Astrocyte (in vitro differentiated cells and primary cell): ENCODE measurements around the gene UBE2Q1. TPM values are rescaled to one million over a fixed set of nuclear protein-coding genes. Genes with fewer than 3 reads are reported as not detected.
A peak's percentile ranks its signal among the peaks of the same experiment; 100 is the strongest.
"Not testable (repeated sequence)": the region's sequence is repeated elsewhere in the genome, so short reads cannot be mapped to it uniquely, and the experiment has no call there.

ENCODE experiments used
- DNase-seq: peaks from one replicate; pipeline ENCODE4 v3.0.0-alpha.2; 2010; ENCODE audit warnings: low read depth
- FAIRE-seq: peaks from 2 replicates; lab custom pipeline; 2011; peaks lifted over from hg19 to GRCh38; lab: Jason Lieb, UNC
- H2AFZ ChIP-seq: 2 replicates; pipeline ENCODE4 v1.6.0; 2012; ENCODE audit warnings: low read depth, low read length, inconsistent platforms
- H3K27ac ChIP-seq: 2 replicates; pipeline ENCODE4 v1.5.1; 2011; ENCODE audit warnings: low read depth, low read length, inconsistent platforms
- H3K27me3 ChIP-seq: 2 replicates; pipeline ENCODE4 v1.6.0; 2011; ENCODE audit warnings: low read length, inconsistent platforms; ENCODE audit not compliant: insufficient read depth
- H3K36me3 ChIP-seq: 2 replicates; pipeline ENCODE4 v1.5.1; 2011; ENCODE audit warnings: low read length, inconsistent platforms; ENCODE audit not compliant: insufficient read depth
- H3K4me1 ChIP-seq: 2 replicates; pipeline ENCODE4 v1.5.1; 2011; ENCODE audit warnings: low read length, inconsistent platforms; ENCODE audit not compliant: insufficient read depth
- H3K4me2 ChIP-seq: 2 replicates; pipeline ENCODE4 v1.6.0; 2012; ENCODE audit warnings: low read length, inconsistent platforms
- H3K4me3 ChIP-seq: 2 replicates; pipeline ENCODE4 v1.5.1; 2011; ENCODE audit warnings: low read depth, mild to moderate bottlenecking, low read length, inconsistent platforms; ENCODE audit not compliant: insufficient read depth
- H3K79me2 ChIP-seq: 2 replicates; pipeline ENCODE4 v1.6.0; 2012; ENCODE audit warnings: mild to moderate bottlenecking, low read length, inconsistent platforms; ENCODE audit not compliant: insufficient read depth
- H3K9ac ChIP-seq: 2 replicates; pipeline ENCODE4 v1.6.0; 2012; ENCODE audit warnings: mild to moderate bottlenecking, low read length, inconsistent platforms
- H3K9me3 ChIP-seq: 2 replicates; pipeline ENCODE4 v1.5.1; 2012; ENCODE audit warnings: low read depth, mild to moderate bottlenecking, low read length, inconsistent platforms; ENCODE audit not compliant: insufficient read depth
- H4K20me1 ChIP-seq: 2 replicates; pipeline ENCODE4 v1.6.0; 2012; ENCODE audit warnings: low read length, inconsistent platforms; ENCODE audit not compliant: insufficient read depth
- H3K27ac Mint-ChIP-seq: one replicate; pipeline ENCODE4 v1.8.0; 2021; ENCODE audit warnings: mild to moderate bottlenecking, mixed read lengths; ENCODE audit not compliant: unreplicated experiment
- H3K27me3 Mint-ChIP-seq: one replicate; pipeline ENCODE4 v1.8.0; 2021; ENCODE audit warnings: low read depth, mixed read lengths; ENCODE audit not compliant: unreplicated experiment
- H3K36me3 Mint-ChIP-seq: one replicate; pipeline ENCODE4 v1.8.0; 2021; ENCODE audit warnings: low read depth, mixed read lengths; ENCODE audit not compliant: unreplicated experiment
- H3K4me1 Mint-ChIP-seq: one replicate; pipeline ENCODE4 v1.8.0; 2021; ENCODE audit warnings: low read depth, mixed read lengths; ENCODE audit not compliant: unreplicated experiment
- H3K4me3 Mint-ChIP-seq: one replicate; pipeline ENCODE4 v1.8.0; 2021; ENCODE audit warnings: mild to moderate bottlenecking, moderate library complexity, mixed read lengths; ENCODE audit not compliant: unreplicated experiment
- H3K9me3 Mint-ChIP-seq: one replicate; pipeline ENCODE4 v1.8.0; 2021; ENCODE audit warnings: mild to moderate bottlenecking, mixed read lengths; ENCODE audit not compliant: unreplicated experiment
- EZH2 ChIP-seq: IDR thresholded peaks from 2 replicates; pipeline ENCODE4 v1.6.1; 2012; ENCODE audit warnings: mild to moderate bottlenecking, low read length, inconsistent platforms; ENCODE audit not compliant: insufficient read depth
- total RNA-seq: library from RNA; stranded (reverse); gene quantifications from 2 replicates; pipeline ENCODE4 v1.2.1, GENCODE V29; 2021
- TF ChIP-seq, protein P1 (sequence below): IDR thresholded peaks from 2 replicates; pipeline ENCODE4 v1.5.1; 2011; ENCODE audit warnings: low read depth, mild to moderate bottlenecking, inconsistent platforms, low read length, moderate library complexity; ENCODE audit not compliant: insufficient read depth

UBE2Q1 gene
- total RNA-seq, 1 donor from 2014 or later = 85.4 TPM

DNA sequence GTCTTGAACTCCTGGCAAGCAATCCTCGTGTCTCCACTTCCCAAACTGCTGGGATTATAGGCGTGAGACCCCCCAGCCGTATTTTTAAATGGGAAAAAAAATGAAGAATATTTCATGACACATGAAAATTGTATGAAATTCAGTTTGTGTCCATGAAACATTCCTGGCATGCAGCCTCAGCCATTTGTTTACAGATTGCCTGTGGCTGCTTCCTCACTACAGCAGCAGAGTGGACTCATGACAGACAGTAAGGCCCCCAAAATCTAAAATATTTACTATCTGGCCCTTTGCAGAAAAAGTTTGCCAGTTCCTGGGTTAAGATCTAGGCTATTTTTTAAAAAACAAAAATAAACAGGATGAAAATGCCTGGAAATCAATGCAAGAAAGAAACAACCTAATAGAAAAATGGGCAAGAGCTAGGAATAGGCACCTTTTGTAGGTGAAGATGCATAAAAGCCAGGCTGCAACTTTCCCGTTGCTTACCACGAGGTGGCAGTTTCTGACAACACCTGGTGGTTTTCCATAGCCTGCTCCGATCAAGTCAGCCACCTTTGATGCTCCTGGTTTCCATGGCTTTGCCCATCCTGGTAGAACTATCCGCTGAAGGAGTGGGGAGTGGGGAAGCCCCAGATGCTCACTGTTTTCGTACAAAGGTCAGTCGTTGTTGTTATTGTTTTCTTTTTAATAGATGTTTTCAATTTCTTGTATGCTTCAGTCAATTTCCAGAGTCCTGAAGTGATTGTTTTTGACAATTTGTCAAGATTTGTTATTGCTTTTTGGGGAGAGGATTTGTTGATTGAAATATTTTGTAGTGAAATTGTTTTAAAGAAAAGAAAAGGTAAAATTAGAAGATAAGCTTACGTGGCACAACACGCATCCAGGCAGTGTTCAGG lies 24.3 kb downstream of the UBE2Q1 start:
- peaks cover 32% of the 10 kb centered on the region for H3K27me3 Mint-ChIP-seq
- no peaks in the 10 kb centered on the region for H3K36me3 Mint-ChIP-seq
- no peak overlapping the region for H3K27ac Mint-ChIP-seq
- Histone ChIP-seq H2AFZ (no peak overlapping the region), H3K4me3 (no peak overlapping the region), H3K27ac (no peak overlapping the region), H3K9me3 (no peaks in the 10 kb centered on the region), H4K20me1 (no peaks in the 10 kb centered on the region), H3K9ac (no peak overlapping the region), H3K4me2 (no peak overlapping the region), H3K27me3 (peaks cover 26% of the 10 kb centered on the region), H3K79me2 (no peaks in the 10 kb centered on the region), H3K36me3 (no peaks in the 10 kb centered on the region), H3K4me1 (no peaks in the 10 kb centered on the region)
- FAIRE-seq = no peak
- no peaks in the 10 kb centered on the region for H3K4me1 Mint-ChIP-seq
- no peak for DNase-seq
- TF ChIP-seq EZH2 = no peak
- TF ChIP-seq, protein P1, sequence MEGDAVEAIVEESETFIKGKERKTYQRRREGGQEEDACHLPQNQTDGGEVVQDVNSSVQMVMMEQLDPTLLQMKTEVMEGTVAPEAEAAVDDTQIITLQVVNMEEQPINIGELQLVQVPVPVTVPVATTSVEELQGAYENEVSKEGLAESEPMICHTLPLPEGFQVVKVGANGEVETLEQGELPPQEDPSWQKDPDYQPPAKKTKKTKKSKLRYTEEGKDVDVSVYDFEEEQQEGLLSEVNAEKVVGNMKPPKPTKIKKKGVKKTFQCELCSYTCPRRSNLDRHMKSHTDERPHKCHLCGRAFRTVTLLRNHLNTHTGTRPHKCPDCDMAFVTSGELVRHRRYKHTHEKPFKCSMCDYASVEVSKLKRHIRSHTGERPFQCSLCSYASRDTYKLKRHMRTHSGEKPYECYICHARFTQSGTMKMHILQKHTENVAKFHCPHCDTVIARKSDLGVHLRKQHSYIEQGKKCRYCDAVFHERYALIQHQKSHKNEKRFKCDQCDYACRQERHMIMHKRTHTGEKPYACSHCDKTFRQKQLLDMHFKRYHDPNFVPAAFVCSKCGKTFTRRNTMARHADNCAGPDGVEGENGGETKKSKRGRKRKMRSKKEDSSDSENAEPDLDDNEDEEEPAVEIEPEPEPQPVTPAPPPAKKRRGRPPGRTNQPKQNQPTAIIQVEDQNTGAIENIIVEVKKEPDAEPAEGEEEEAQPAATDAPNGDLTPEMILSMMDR = peak; percentile 32
- peaks cover 12% of the 10 kb centered on the region for H3K9me3 Mint-ChIP-seq
- H3K4me3 Mint-ChIP-seq = no peak overlapping the region

DNA sequence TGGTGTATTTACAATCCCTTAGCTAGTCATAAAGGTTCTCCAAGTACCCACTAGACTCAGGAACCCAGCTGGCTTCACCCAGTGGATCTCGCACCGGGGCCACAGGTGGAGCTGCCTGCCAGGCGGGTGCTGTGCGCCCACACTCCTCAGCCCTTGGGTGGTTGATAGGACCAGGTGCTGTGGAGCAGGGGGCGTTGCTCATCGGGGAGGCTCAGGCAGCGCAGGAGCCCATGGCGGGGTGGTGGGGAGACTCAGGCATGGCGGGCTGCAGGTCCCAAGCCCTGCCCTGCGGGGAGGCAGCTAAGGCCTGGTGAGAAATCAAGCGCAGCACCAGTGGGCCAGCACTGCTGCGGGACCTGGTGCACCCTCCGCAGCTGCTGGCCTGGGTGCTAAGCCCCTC lies 26.5 kb downstream of the UBE2Q1 start:
- H3K4me3 ChIP-seq, H3K4me1 ChIP-seq, H3K36me3 ChIP-seq, H3K36me3 Mint-ChIP-seq, H3K4me1 Mint-ChIP-seq, H4K20me1 ChIP-seq, H3K27ac Mint-ChIP-seq, DNase-seq, FAIRE-seq, H3K9ac ChIP-seq, H3K4me3 Mint-ChIP-seq, H3K4me2 ChIP-seq, H2AFZ ChIP-seq, H3K27ac ChIP-seq, H3K79me2 ChIP-seq, H3K9me3 ChIP-seq: not testable (repeated sequence)
- H3K9me3 Mint-ChIP-seq = peaks cover 12% of the 10 kb centered on the region
- peaks cover 15% of the 10 kb centered on the region for H3K27me3 Mint-ChIP-seq
- H3K27me3 ChIP-seq = peaks cover 12% of the 10 kb centered on the region

DNA sequence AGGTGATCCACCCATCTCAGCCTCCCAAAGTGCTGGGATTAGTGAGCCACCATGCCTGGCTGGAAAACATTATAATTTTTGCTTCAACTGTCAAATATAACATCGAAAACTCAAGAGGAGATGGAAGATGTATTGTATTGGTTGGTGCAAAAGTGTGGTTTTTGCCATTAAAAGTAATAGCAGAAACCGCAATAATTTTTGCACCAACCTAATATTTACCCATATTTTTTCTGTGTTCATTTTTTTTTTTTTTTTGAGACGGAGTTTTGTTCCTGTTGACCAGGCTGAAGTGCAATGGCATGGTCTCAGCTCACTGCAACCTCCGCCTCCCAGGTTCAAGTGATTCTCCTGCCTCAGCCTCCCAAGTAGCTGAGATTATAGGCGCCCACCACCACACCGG lies 29.2 kb downstream of the UBE2Q1 start:
- H3K9me3 ChIP-seq = no peaks in the 10 kb centered on the region
- H3K27ac ChIP-seq = no peak overlapping the region
- Mint-ChIP-seq H3K4me1 (no peaks in the 10 kb centered on the region), H3K9me3 (peaks cover 7% of the 10 kb centered on the region), H3K27me3 (peaks cover 5% of the 10 kb centered on the region), H3K4me3 (no peak overlapping the region), H3K36me3 (no peaks in the 10 kb centered on the region), H3K27ac (no peak overlapping the region)
- no peak overlapping the region for H3K4me2 ChIP-seq
- H3K79me2 ChIP-seq = no peaks in the 10 kb centered on the region
- no peak overlapping the region for H3K9ac ChIP-seq
- no peak overlapping the region for H2AFZ ChIP-seq
- H3K4me3 ChIP-seq = no peak overlapping the region
- H3K27me3 ChIP-seq = peaks cover 5% of the 10 kb centered on the region
- H3K36me3 ChIP-seq = no peaks in the 10 kb centered on the region
- no peak for TF ChIP-seq EZH2
- TF ChIP-seq, protein P1 = no peak
- FAIRE-seq (no peak), DNase-seq (no peak)
- H4K20me1 ChIP-seq = no peaks in the 10 kb centered on the region
- H3K4me1 ChIP-seq = no peaks in the 10 kb centered on the region
